Measurements from ENCODE around the gene NT5DC3.

The NT5DC3 gene

DNA sequence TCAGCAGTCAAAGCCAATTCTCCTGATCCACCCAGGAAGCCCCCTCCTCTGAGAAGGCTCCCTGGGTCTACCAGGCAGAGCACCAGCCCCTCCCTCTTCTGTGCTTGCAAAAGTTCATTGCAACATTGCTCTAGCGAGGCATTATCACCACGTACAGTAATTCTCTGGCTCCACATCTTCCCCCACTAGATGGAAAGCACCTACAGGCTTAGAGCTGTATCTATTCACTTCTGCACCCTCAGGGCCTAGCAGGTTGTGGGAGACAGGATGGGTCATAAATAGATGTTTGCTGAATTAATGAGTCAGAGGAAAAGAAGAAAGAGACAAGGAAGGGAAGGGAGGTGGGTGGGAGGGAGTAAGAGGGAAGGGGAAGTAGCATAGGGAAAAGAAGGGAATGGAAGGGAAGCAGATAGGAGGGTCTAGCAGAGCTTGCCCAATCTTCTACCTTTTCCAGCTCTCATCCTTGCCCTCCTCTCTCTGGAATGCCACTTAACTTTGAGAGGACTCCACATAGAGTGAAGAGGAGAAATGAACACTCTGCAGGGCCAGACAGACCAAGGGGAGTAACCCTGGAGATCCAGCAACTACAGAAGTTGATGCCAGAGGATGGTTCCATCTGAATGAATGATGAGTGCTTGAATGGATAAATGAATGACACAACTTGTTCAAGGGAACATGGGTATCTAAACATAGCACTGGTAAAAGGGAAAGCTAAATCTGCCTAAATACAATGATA, 42.0 kb upstream of the NT5DC3 start:
- no peaks in the 10 kb centered on the region for H3K36me3 ChIP-seq
- no peak overlapping the region for H3K4me3 ChIP-seq (ENCODE audit: low read depth, low read length)
- H3K9me3 ChIP-seq, result no peaks in the 10 kb centered on the region
- H3K27me3 ChIP-seq, result no peaks in the 10 kb centered on the region
- no peaks in the 10 kb centered on the region for H3K4me1 ChIP-seq
- TF ChIP-seq, protein P1, sequence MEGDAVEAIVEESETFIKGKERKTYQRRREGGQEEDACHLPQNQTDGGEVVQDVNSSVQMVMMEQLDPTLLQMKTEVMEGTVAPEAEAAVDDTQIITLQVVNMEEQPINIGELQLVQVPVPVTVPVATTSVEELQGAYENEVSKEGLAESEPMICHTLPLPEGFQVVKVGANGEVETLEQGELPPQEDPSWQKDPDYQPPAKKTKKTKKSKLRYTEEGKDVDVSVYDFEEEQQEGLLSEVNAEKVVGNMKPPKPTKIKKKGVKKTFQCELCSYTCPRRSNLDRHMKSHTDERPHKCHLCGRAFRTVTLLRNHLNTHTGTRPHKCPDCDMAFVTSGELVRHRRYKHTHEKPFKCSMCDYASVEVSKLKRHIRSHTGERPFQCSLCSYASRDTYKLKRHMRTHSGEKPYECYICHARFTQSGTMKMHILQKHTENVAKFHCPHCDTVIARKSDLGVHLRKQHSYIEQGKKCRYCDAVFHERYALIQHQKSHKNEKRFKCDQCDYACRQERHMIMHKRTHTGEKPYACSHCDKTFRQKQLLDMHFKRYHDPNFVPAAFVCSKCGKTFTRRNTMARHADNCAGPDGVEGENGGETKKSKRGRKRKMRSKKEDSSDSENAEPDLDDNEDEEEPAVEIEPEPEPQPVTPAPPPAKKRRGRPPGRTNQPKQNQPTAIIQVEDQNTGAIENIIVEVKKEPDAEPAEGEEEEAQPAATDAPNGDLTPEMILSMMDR (IDR thresholded peaks at IDR 0.05; ENCODE audit: low read depth, low read length), result no peak
- DNase-seq, result no peak

DNA sequence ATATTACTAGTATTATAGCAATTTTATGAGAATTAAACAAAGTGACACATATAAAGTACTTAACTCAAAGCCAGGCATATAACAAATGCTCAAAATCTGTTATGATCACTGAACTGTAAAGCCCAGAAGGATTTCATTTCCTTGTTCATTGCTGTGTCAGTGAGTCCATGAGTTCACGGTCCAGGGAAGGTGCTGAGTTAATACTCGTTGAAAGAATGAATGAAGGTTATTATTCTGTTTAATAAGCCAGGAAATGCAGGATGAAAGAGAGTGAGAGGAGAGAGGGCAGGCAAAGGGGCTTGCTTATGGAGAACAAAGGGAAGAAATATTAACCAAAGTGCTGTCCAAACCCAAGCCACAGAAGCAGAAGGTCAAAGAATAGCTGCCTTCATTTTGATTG, 40.2 kb upstream of the NT5DC3 start:
- no peak for DNase-seq
- TF ChIP-seq, protein P1 (IDR thresholded peaks at IDR 0.05; ENCODE audit: low read depth, low read length), result no peak

DNA sequence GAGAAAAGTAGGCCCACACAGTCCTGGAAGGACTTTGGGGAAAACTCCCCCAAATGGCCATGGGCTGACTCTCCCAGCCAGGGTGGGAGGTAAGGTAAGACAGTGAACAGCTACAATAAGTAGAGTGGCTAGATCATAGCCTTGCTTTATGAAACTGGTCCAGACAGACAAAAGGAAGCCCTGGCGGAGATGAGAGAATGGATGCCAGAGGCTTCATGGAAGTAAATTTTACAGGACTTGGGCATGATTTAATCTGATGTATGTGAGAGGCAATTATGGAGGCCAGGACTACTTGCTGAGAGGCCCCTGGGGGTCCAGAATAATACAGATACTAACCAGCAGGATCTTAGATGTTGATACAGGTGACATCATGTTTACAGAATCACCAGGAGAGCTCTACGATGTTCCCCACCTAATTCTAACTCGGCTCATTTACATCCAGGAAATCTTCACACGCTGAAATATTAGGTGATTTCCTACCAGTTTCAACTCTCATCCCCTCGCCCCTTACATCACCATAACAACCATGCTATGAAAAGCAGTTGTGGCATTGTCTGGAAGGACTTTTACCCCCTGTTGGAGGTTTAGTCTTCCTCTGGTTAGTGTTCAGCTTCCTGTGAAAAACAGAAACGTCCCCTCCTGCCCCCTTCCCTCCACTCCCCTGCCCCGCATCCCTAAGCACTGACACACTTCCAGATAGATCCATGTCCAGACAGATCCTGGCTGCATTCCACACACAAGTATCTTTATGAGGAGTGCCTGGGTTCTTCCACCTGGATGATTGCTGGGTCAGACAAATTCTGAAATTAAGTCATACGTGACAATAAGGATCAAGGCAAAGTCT, 39.5 kb upstream of the NT5DC3 start:
- Histone ChIP-seq H3K27me3 (no peaks in the 10 kb centered on the region), H3K9me3 (no peaks in the 10 kb centered on the region), H3K4me1 (no peaks in the 10 kb centered on the region), H3K36me3 (no peaks in the 10 kb centered on the region), H3K4me3 (ENCODE audit: low read depth, low read length) (no peak overlapping the region)
- TF ChIP-seq, protein P1 (IDR thresholded peaks at IDR 0.05; ENCODE audit: low read depth, low read length), result no peak
- no peak for DNase-seq

More for the DNA sequence above, 40.2 kb upstream of the NT5DC3 start:
- Histone ChIP-seq H3K27me3 (no peaks in the 10 kb centered on the region), H3K9me3 (no peaks in the 10 kb centered on the region), H3K36me3 (no peaks in the 10 kb centered on the region), H3K4me3 (ENCODE audit: low read depth, low read length) (no peak overlapping the region), H3K4me1 (no peaks in the 10 kb centered on the region)

DNA sequence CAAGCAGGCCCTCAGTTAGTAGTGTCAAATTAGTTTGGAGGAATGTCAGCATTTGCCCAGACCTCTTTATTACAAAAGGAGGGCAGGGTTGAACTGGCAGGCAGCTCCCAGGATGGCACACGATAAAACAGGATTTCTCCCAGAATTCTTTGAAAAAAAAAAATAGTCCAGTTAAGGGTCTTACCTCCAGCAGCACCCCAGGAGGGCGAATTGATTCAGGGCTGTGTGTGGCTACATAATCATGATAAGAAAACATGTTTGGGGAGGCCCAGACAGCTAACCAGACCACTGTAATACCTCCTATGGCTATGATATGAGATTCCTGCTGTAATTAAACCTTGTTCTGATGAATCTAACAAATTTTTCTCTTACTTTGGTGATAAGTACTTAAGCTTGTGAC, 38.8 kb upstream of the NT5DC3 start:
- no peak overlapping the region for H3K4me3 ChIP-seq (ENCODE audit: low read depth, low read length)
- H3K36me3 ChIP-seq, result no peaks in the 10 kb centered on the region
- no peaks in the 10 kb centered on the region for H3K4me1 ChIP-seq
- no peaks in the 10 kb centered on the region for H3K27me3 ChIP-seq
- TF ChIP-seq, protein P1 (IDR thresholded peaks at IDR 0.05; ENCODE audit: low read depth, low read length), result no peak
- no peak for DNase-seq
- H3K9me3 ChIP-seq, result no peaks in the 10 kb centered on the region

DNA sequence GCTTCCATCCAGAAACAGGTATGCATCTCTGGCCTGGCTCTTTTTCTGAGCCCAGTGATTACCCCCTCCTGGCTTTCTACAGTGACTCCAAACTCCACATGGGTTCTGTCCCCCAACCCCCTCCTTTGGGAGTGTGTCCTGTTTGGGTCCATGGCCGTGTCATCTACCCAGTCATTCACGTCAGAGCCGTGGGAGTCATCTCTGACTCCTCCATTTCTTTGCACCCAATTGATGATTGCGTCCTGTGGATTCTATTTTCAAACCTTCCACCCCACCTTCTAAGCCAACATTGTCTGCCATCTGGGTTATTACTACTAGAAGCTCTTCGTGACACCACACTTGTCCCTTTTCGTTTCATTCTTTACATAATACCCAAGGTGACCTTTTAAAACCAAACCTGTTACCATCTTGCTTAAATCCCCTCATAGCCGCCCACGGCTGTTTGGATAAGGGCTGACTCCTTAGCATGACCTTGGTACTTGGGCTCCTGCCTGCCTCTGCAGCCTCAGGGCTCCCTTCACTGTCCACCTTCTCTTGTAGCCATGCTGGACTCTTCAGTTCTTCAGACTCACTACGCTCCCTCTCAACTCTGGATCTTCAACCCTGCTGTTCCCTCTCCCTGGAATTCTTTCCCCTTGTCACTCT, 38.1 kb upstream of the NT5DC3 start:
- no peaks in the 10 kb centered on the region for H3K4me1 ChIP-seq
- H3K9me3 ChIP-seq, result no peaks in the 10 kb centered on the region
- no peak for DNase-seq
- no peak overlapping the region for H3K4me3 ChIP-seq (ENCODE audit: low read depth, low read length)
- H3K36me3 ChIP-seq, result no peaks in the 10 kb centered on the region
- TF ChIP-seq, protein P1 (IDR thresholded peaks at IDR 0.05; ENCODE audit: low read depth, low read length), result no peak
- no peaks in the 10 kb centered on the region for H3K27me3 ChIP-seq

Data from BE2C (cell line).